GM18870 (cell line): ENCODE results near the gene C19orf25.
"Not testable (repeated sequence)": the region's sequence is repeated elsewhere in the genome, so short reads cannot be mapped to it uniquely, and the experiment has no call there.

Source experiments
- ATAC-seq: cut with Tn5 transposase; IDR thresholded peaks from one replicate; pipeline ENCODE4 v1.9.1; 2021; ENCODE audit warnings: moderate library complexity; ENCODE audit not compliant: unreplicated experiment

Gene C19orf25

GRCh38 chr19:1478934-1479707, at the start of gene C19orf25:
Gene C19orf25, minus strand, starts transcription at chr19:1479215. Its CDS starts 312 bp downstream, at chr19:1478903.
- ATAC-seq, result peak; percentile 66

- no peak for ATAC-seq
Measured at GRCh38 chr19:1527650-1528309, 48.8 kb upstream of the C19orf25 start.

DNA sequence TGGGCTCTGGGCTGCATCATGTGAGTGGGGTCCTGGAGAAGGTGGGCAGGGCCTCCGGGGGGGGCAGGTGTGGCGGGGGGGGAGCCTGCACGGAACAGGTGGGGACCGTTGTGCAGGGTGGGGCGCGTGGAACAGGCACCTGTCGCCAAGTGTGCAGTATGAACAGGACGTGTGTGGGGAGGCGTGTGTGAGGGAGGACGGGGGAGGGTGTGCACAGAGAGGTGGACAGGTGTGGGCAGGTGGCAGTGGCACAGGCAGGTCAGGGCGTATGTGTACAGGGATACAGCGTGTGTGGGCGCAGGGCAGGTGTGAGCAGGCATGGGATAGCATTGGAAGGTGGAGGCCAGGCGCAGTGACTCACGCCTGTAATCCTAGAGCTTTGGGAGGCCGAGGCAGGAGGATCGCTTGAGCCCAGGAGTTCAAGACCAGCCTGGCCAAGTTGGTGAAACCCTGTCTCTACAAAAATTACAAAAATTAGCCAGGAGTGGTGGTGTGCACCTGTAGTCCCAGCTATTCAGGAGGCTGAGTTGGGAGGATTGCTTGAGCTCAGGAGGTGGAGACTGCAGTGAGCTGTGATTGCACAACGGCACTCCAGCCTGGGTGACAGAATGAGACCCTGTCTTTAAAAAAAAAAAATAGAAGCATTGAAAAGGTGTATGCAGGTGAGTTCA, 48.1 kb upstream of the C19orf25 start:
- ATAC-seq, result no peak

DNA sequence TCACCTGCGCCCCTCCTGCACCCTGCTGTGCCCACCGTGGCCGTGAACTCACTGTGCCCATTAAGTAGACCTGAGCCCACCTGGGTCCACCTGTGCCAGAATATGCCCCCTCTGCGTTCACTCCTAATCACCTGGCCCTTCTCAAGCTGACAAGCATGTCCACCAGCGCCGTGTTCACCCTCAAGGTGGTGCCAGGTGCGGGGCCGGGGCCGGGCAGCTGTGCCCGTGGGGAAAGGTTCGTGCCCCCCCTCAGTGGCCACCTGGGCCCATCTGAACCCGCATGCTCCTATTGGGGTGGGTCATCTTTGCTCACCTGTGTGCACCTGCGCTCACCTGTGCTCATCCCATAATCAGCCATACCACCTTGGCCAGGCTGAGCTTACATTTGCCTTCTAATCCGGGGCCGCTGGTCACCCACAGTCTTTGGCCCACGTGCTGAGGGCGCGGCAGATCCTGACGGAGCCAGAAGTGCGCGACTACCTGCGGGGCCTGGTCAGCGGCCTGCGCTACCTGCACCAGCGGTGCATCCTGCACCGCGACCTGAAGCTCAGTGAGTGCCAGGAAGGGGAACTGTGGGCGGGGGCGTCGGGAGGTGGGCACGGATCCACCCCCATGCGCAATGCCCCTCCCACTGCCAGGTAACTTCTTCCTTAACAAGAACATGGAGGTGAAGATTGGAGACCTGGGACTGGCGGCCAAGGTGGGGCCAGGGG, 47.2 kb upstream of the C19orf25 start:
- no peak for ATAC-seq

GRCh38 chr19:1525343-1525742, 46.3 kb upstream of the C19orf25 start:
- ATAC-seq, result no peak

- ATAC-seq, result no peak
Measured at GRCh38 chr19:1524972-1525325, 45.9 kb upstream of the C19orf25 start.

DNA sequence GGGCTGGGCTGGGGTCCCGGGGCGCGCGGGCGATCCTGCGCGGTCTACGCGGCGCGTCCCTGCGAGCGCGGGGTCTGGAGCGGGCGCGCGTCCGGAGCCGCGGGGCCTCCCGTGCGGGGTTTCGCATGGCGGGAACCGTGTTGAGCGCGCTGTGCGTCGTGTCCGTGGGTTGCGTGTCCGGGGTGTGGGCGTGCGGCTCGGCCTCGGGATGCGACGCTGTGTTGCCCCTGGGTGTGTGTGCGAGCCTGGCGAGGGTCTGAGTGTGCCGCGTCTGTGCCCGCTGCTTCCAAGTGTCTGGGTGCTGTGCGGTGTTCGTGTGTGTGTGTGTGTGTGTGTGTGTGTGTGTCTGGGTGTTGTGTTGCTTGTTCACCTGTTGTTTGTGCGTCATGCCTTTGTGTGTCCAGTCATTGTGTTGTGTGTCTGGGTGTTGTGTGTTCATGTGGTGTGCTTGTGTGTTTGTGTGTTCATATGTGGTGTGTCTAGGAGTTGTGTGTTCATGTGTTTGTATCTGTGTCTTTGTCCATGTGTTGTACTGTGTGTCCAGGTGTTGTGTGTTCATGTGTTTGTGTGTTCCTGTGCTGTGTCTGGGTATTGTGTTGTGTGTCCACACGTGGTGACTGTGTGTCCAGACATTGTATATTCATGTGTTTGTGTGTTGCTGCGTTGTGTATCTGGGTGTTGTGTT, 45.4 kb upstream of the C19orf25 start:
- no peak for ATAC-seq

- ATAC-seq, result no peak
Measured at GRCh38 chr19:1523412-1524286, 44.6 kb upstream of the C19orf25 start, which contains the start of gene PLK5. Gene PLK5, plus strand, starts transcription at chr19:1524077. Its CDS starts 2,920 bp downstream, at chr19:1526997.

DNA sequence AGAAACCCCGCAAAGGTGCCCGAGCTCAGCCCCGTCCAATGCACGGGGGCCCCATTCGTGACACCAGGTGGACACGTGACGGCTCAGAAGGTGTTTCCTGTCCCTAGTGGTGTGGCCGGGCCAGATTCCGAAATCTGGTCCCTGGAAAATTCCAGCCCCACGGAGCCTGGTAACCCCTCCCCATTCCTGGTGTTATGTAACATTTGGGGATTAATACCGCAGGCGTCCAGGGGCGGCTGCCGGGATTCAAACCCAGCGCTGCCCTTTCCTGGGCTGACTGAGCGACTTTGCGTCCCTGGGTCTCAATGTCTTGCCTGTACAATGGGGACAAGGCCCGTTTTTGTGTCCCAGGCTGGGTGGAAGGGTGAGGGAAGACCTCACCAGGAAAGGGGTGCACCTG, 43.8 kb upstream of the C19orf25 start:
- no peak for ATAC-seq

GRCh38 chr19:1522061-1522460, 43.0 kb upstream of the C19orf25 start:
- no peak for ATAC-seq

DNA sequence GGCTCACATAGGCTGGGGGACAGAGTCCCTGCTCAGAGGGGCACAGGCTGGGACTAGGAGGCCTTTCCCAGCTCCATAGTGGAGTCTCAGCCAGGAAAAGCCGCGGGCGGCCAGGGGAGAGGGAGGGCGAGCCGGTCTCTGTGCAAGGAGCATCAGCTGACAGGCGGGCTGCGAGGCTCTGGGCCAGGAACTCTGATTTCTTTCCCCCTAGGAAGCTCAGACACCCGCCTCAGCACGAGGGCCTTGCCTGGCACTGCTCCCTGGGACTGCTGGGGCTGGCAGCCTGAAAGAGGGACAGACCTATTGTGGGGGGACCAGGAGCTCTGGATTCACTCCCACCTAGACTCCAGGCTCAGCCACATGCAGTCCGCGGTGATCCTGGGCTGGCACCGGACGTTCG, 42.6 kb upstream of the C19orf25 start:
- ATAC-seq, result no peak

GRCh38 chr19:1520203-1520780, 41.3 kb upstream of the C19orf25 start:
- ATAC-seq, result no peak

DNA sequence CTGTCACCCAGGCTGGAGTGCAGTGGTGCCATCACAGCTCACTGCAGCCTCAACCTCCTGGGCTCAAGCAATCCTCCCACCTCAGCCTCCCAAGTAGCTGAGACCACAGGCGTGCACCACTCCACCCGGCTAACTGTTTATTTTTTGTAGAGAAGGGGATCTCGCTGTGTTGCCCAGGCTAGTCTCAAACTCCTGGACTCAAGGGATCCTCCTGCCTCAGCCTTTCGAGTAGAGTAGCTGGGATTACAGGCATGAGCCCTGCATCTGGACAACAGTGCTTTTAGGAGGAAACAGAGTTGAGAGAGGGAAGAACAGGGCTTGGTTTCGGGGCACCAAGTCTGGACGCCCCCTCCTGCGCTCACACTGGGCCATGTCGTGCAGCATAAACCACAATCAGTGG, 40.8 kb upstream of the C19orf25 start:
- ATAC-seq, result not testable (repeated sequence)

GRCh38 chr19:1518471-1518870, 39.5 kb upstream of the C19orf25 start:
- no peak for ATAC-seq

DNA sequence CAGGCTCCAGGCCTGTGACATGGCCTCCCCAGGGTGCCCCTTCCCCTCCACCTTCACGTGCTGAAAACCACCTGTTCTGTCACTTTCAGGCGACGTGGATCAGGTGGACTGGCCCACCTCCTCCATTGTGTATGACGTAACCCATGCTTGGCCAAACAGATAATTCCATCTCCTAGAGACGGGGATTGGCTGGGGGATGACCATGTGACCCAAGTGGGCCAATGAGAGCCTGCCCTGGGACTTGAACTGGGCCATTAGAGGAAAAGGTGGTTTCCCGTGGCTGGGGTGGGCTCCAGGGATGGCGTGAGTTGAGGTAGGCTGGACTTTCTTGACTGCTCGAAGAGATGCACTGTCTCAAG, 37.4 kb upstream of the C19orf25 start:
- no peak for ATAC-seq

DNA sequence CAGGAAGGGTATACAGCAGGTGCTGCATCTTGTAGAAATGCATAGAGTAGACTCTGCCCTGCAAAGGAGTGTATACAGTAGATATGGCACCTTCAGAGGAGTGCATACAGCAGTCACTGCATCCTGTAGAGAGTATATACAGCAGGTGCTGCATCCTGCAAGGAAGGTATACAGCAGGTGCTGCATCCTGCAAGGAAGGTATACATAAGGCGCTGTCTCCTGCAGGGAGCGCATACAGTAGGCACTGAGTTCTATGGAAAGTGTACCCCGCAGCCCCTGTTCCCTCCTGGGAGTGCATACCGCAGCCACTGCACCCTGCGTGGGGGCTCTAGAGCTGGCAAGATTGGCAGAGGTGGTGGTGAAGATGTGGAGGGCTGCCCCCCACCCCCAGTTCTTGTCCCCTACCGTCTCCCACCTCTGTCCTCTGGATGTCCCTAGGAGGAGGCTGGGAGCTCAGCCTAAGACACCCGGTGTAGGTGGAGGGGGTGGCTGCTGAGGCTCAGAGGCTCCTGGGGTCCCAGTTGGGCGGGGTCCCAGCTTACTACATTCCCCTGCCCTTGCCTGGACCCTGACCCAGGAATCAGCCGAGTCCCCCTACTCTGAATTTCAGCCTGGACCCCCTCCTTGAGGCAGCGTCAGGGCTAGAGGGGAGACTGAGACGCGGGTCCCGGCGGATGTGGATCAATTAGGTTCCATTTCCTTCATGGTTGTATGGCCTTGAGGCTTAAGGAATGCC, 36.1 kb upstream of the C19orf25 start:
- no peak for ATAC-seq

GRCh38 chr19:1514295-1514661, 35.3 kb upstream of the C19orf25 start:
- ATAC-seq, result no peak

- ATAC-seq, result no peak
Measured at GRCh38 chr19:1513499-1514294, 34.7 kb upstream of the C19orf25 start.
